ENCODE data around the gene DEFB112.

- TF ChIP-seq CTCF (optimal IDR thresholded peaks at IDR 0.05 in 1 of 3, IDR thresholded peaks at IDR 0.05 in 1 of 3, conservative IDR thresholded peaks at IDR 0.05 in 1 of 3; ENCODE audit: extremely low read depth in 1 of 3, insufficient read depth in 2 of 3, low read length in 3 of 3) (no peak), EZH2 (IDR thresholded peaks at IDR 0.05; ENCODE audit: low read length) (no peak)
Measured at GRCh38 chr6:50021894-50022293, 27.8 kb downstream of the DEFB112 start, which contains the start of gene DEFB110.

All from keratinocyte (primary cell).